H1 (cell line): ENCODE measurements around the gene AHNAK2. TPM values are rescaled to one million over a fixed set of nuclear protein-coding genes. Genes with fewer than 3 reads are reported as not detected.
"Not testable (repeated sequence)": the region's sequence is repeated elsewhere in the genome, so short reads cannot be mapped to it uniquely, and the experiment has no call there.

Experiments
- CTCF ChIA-PET: fragments of 300-600 bp; sonication (Branson Sonifier 250); formaldehyde crosslinking; loops from one replicate; lab custom pipeline; 2021; ENCODE audit not compliant: partially characterized antibody; lab: Charles Lee
- POLR2A ChIA-PET: fragments of 300-600 bp; sonication (Branson Sonifier 250); formaldehyde crosslinking; loops from one replicate; lab custom pipeline; 2021; ENCODE audit warnings: inconsistent platforms; ENCODE audit not compliant: partially characterized antibody; lab: Charles Lee
- DNase-seq, 2 experiments: peaks; one replicate each; pipeline versions ENCODE4 v3.0.0 to v3.0.0-alpha.2; 2010 to 2022; ENCODE audit warnings: low spot score in 2 of 2, low read depth in 1 of 2, mixed read lengths in 1 of 2
- FAIRE-seq: peaks from 2 replicates; lab custom pipeline; 2011; peaks lifted over from hg19 to GRCh38; lab: Jason Lieb, UNC
- H2AFZ ChIP-seq: 2 replicates; pipeline ENCODE4 v1.8.1; 2012; ENCODE audit warnings: low read length, inconsistent platforms
- H2AK5ac ChIP-seq: 2 replicates; pipeline ENCODE4 v1.6.1; 2013; ENCODE audit warnings: low read depth, low read length
- H2BK120ac ChIP-seq: replicated peaks from 2 replicates; pipeline ENCODE3; 2013; ENCODE audit warnings: low read depth, low read length, inconsistent platforms
- H2BK12ac ChIP-seq: 2 replicates; pipeline ENCODE4 v1.6.1; 2013; ENCODE audit warnings: low read depth, low read length
- H2BK15ac ChIP-seq: 2 replicates; pipeline ENCODE4 v1.6.1; 2013; ENCODE audit warnings: low read length
- H2BK20ac ChIP-seq: 2 replicates; pipeline ENCODE4 v1.6.1; 2013; ENCODE audit warnings: low read length
- H2BK5ac ChIP-seq: 2 replicates; pipeline ENCODE4 v1.6.1; 2013; ENCODE audit warnings: low read depth, low read length
- H3K14ac ChIP-seq: 2 replicates; pipeline ENCODE4 v1.6.1; 2013; ENCODE audit warnings: inconsistent platforms; ENCODE audit not compliant: insufficient read length
- H3K18ac ChIP-seq: 2 replicates; pipeline ENCODE4 v1.6.1; 2013; ENCODE audit warnings: low read length; ENCODE audit errors: extremely low read depth
- H3K23ac ChIP-seq: 2 replicates; pipeline ENCODE4 v1.6.1; 2013; ENCODE audit warnings: inconsistent platforms; ENCODE audit not compliant: insufficient read length
- H3K23me2 ChIP-seq: 2 replicates; pipeline ENCODE4 v1.6.1; 2013; ENCODE audit warnings: low read depth, low read length
- H3K27ac ChIP-seq: 2 replicates; pipeline ENCODE4 v1.6.1; 2011; ENCODE audit warnings: low read depth, low read length, inconsistent platforms
- H3K27me3 ChIP-seq, 4 experiments: replicated peaks in 1 of 4; 1 replicate in 1 of 4; 2 replicates in 3 of 4; pipeline versions ENCODE4 v1.6.1 to v1.8.1; 2011 to 2013; ENCODE audit warnings: low read length in 3 of 4, mild to moderate bottlenecking in 3 of 4, inconsistent platforms in 2 of 4, mixed read lengths in 2 of 4, moderate library complexity in 1 of 4; ENCODE audit not compliant: control insufficient read depth in 3 of 4, insufficient read depth in 3 of 4; ENCODE audit errors: extremely low read depth in 1 of 4
- H3K36me3 ChIP-seq, 4 experiments: 2 replicates each; pipeline versions ENCODE4 v1.6.1 to v1.8.1; 2011 to 2013; ENCODE audit warnings: mild to moderate bottlenecking in 4 of 4, low read length in 3 of 4, moderate library complexity in 2 of 4, control low read depth in 1 of 4, inconsistent platforms in 1 of 4; ENCODE audit not compliant: insufficient read depth in 4 of 4, control insufficient read depth in 2 of 4
- H3K4ac ChIP-seq: replicated peaks from 2 replicates; pipeline ENCODE3; 2013; ENCODE audit warnings: low read length, low read depth, mixed read lengths, inconsistent platforms; ENCODE audit not compliant: insufficient read length
- H3K4me1 ChIP-seq, 4 experiments: replicated peaks in 1 of 4; 1 replicate in 1 of 4; 2 replicates in 3 of 4; pipeline versions ENCODE4 v1.6.1 to v1.8.1; 2011 to 2013; ENCODE audit warnings: low read length in 3 of 4, inconsistent platforms in 2 of 4, mixed read lengths in 1 of 4; ENCODE audit not compliant: insufficient read depth in 4 of 4, control insufficient read depth in 3 of 4
- H3K4me2 ChIP-seq, 2 experiments: 2 replicates each; pipeline versions ENCODE4 v1.6.1 to v1.8.1; 2011 to 2013; ENCODE audit warnings: low read depth in 2 of 2, low read length in 2 of 2, control low read depth in 1 of 2, inconsistent platforms in 1 of 2, mild to moderate bottlenecking in 1 of 2; ENCODE audit not compliant: insufficient read depth in 1 of 2
- H3K4me3 ChIP-seq, 4 experiments: fragments of 200-600, 300-600 bp in 1 of 4; sonication (generic), shearing (Covaris generic), sonication (Bioruptor Twin) in 1 of 4; 2 replicates each; pipeline versions ENCODE4 v1.5.1 to v1.8.1; 2011 to 2016; ENCODE audit warnings: low read length in 4 of 4, low read depth in 3 of 4, control low read depth in 2 of 4, inconsistent platforms in 2 of 4, mild to moderate bottlenecking in 2 of 4, mixed read lengths in 1 of 4, moderate library complexity in 1 of 4; ENCODE audit not compliant: insufficient read depth in 2 of 4; ENCODE audit errors: extremely low read depth in 1 of 4
- H3K56ac ChIP-seq: replicated peaks from 2 replicates; pipeline ENCODE3; 2013; ENCODE audit warnings: low read depth, mild to moderate bottlenecking, mixed read lengths, low read length, inconsistent platforms; ENCODE audit not compliant: insufficient read length
- H3K79me1 ChIP-seq: 2 replicates; pipeline ENCODE4 v1.6.1; 2013; ENCODE audit warnings: low read depth, low read length, control low read depth
- H3K79me2 ChIP-seq, 2 experiments: 2 replicates each; pipeline versions ENCODE4 v1.6.1 to v1.8.1; 2012 to 2013; ENCODE audit warnings: low read length in 2 of 2, mild to moderate bottlenecking in 2 of 2, inconsistent platforms in 1 of 2; ENCODE audit not compliant: insufficient read depth in 2 of 2, control insufficient read depth in 1 of 2
- H3K9ac ChIP-seq, 4 experiments: replicated peaks in 1 of 4; 1 replicate in 1 of 4; 2 replicates in 3 of 4; pipeline versions ENCODE4 v1.6.1 to v1.8.1; 2011 to 2013; ENCODE audit warnings: low read depth in 3 of 4, low read length in 3 of 4, control low read depth in 2 of 4, mild to moderate bottlenecking in 2 of 4, moderate library complexity in 2 of 4, inconsistent platforms in 1 of 4; ENCODE audit errors: extremely low read depth in 1 of 4
- H3K9me3 ChIP-seq, 2 experiments: 2 replicates each; pipeline versions ENCODE4 v1.6.1 to v1.8.1; 2012 to 2013; ENCODE audit warnings: mild to moderate bottlenecking in 2 of 2, moderate library complexity in 2 of 2, control low read depth in 1 of 2, inconsistent platforms in 1 of 2, low read depth in 1 of 2, low read length in 1 of 2, mixed read lengths in 1 of 2; ENCODE audit not compliant: insufficient read depth in 2 of 2
- H4K20me1 ChIP-seq, 2 experiments: replicated peaks in 1 of 2; 2 replicates each; pipeline versions ENCODE3 to v1.8.1; 2011 to 2013; ENCODE audit warnings: inconsistent platforms in 2 of 2, low read length in 2 of 2, mild to moderate bottlenecking in 1 of 2; ENCODE audit not compliant: insufficient read depth in 2 of 2, control insufficient read depth in 1 of 2
- H4K5ac ChIP-seq: 2 replicates; pipeline ENCODE4 v1.6.1; 2013; ENCODE audit warnings: low read length, low read depth, mixed read lengths, inconsistent platforms; ENCODE audit not compliant: insufficient read length
- H4K8ac ChIP-seq: 2 replicates; pipeline ENCODE4 v1.8.0; 2013; ENCODE audit warnings: mild to moderate bottlenecking, moderate library complexity, low read length, inconsistent platforms; ENCODE audit not compliant: insufficient read depth; ENCODE audit errors: extremely low read depth
- H4K91ac ChIP-seq: replicated peaks from 2 replicates; pipeline ENCODE3; 2013; ENCODE audit warnings: low read length, mixed read lengths, inconsistent platforms; ENCODE audit not compliant: insufficient read length
- WGBS, 2 experiments: shearing (Covaris generic) in 1 of 2; methylation state at CpG; one replicate each; pipeline versions ENCODE4 v1.1.6 to v1.1.7; 2013 to 2015; ENCODE audit warnings: low lambda C conversion rate in 2 of 2, mixed read lengths in 2 of 2, inconsistent platforms in 1 of 2, low coverage in 1 of 2, missing lambda C conversion rate in 1 of 2; ENCODE audit not compliant: insufficient replicate concordance in 2 of 2, insufficient coverage in 1 of 2, insufficient read length in 1 of 2; ENCODE audit errors: extremely low coverage in 1 of 2, missing lambda C conversion rate in 1 of 2; 5-methylcytosine and 5-hydroxymethylcytosine counted together
- polyA plus RNA-seq, 7 experiments: library from polyadenylated mRNA; depleted of rRNA in 3 of 7; stranded (reverse) in 5 of 7; unstranded in 2 of 7; fragments of >200 nt in 5 of 7; fragments of 200-250 nt in 2 of 7; gene quantifications; 1 replicate in 5 of 7; 2 replicates in 1 of 7; 4 replicates in 1 of 7; pipeline versions ENCODE4 v1.2.1 to v1.2.3, GENCODE V29; 2011 to 2013; ENCODE audit warnings: missing spikeins in 2 of 7, mixed read lengths in 2 of 7
- total RNA-seq: library from RNA; stranded (reverse); fragmentation: NEBNext Ultra II Directional; extraction: Animal tissue kit (Norgen Biotek cat#: 25700); gene quantifications from 2 replicates; pipeline ENCODE4 v1.2.1, GENCODE V29; 2021

The AHNAK2 gene
- total and polyA plus RNA-seq, 2 of the 8 experiments (the other 6 are each of a cell fraction or from before 2014, with no cell fraction given) = 0.95 to 2.0 TPM

DNA sequence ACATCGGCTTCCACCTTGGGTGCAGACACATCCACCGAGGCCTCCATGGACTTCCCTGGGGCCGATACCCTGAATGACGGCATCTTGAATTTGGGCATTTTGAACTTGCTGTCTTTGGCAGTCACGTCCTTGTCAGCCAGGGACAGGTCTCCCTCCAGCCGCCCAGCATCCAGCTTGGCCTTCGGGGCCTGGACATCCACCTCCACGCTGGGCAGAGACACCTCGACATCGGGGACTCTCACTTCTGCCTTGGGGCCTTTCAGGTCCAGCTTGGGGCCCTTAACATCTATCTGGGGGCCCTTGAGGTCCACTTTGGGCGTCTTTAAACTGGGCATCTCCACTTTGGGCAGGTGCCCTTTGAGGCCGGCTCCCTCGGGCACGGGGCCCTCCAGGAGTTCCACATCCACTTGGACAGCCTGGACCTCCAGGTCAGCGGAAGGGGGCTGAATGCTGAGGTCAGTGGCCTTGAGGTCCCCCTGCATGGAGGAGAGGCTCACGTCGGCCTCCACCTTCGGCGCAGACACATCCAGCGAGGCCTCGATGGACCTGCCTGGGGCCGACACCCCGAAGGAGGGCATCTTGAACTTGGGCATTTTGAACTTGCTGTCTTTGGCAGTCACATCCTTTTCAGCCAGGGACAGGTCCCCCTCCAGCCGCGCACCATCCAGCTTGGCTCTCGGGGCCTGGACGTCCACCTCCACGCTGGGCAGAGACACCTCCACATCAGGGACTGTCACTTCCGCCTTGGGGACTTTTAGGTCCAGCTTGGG, 33.6 kb downstream of the AHNAK2 start:
- H2BK15ac ChIP-seq, H3K56ac ChIP-seq, H3K23me2 ChIP-seq, H2BK12ac ChIP-seq, H2BK20ac ChIP-seq, H3K27me3 ChIP-seq, H3K27ac ChIP-seq, H2BK120ac ChIP-seq, H2BK5ac ChIP-seq, H3K14ac ChIP-seq, H3K79me1 ChIP-seq, POLR2A ChIA-PET, H3K4ac ChIP-seq, H4K20me1 ChIP-seq, H4K5ac ChIP-seq, H3K9ac ChIP-seq, H2AFZ ChIP-seq, DNase-seq, H3K36me3 ChIP-seq, FAIRE-seq, H4K91ac ChIP-seq, H3K4me1 ChIP-seq, H4K8ac ChIP-seq, H3K79me2 ChIP-seq, H3K18ac ChIP-seq, H3K4me2 ChIP-seq, H3K23ac ChIP-seq, H2AK5ac ChIP-seq, H3K4me3 ChIP-seq: not testable (repeated sequence)
- WGBS, 2 experiments = 86% methylated on average over 27 of the region's 29 CpGs; no CpG with 5 or more reads in 1 of the 2 experiments
- CTCF ChIA-PET = interaction anchor here (0.5 to 0.6 kb wide), 2 partner anchors 76 to 88 kb away, joined by 3 read pairs; no protein-coding TSS in a partner anchor
- H3K9me3 ChIP-seq = peaks cover 0 to 65% of the 10 kb centered on the region in 2 experiments; a peak in 1 of 4 replicates

- H3K9ac ChIP-seq, H3K27ac ChIP-seq, H3K79me1 ChIP-seq, H2BK15ac ChIP-seq, H4K91ac ChIP-seq, H3K4me1 ChIP-seq, H2BK120ac ChIP-seq, H3K4me2 ChIP-seq, H3K18ac ChIP-seq, H3K23me2 ChIP-seq, H3K79me2 ChIP-seq, H2BK20ac ChIP-seq, FAIRE-seq, H4K20me1 ChIP-seq, H4K8ac ChIP-seq, H2BK12ac ChIP-seq, H3K4me3 ChIP-seq, H2AFZ ChIP-seq, POLR2A ChIA-PET, H3K23ac ChIP-seq, H3K4ac ChIP-seq, H3K14ac ChIP-seq, H3K56ac ChIP-seq, H2BK5ac ChIP-seq, H2AK5ac ChIP-seq, DNase-seq, H3K36me3 ChIP-seq, H4K5ac ChIP-seq: not testable (repeated sequence)
- WGBS, 2 experiments = 57% methylated on average over 5 of the region's 6 CpGs; no CpG with 5 or more reads in 1 of the 2 experiments
- H3K27me3 ChIP-seq = peaks cover 0 to 14% (median 5%) of the 10 kb centered on the region in 4 experiments; a peak in 6 of 7 replicates
- CTCF ChIA-PET = interaction anchor here (0.5 kb wide), 1 partner anchor 75 kb away, joined by 3 read pairs; no protein-coding TSS in a partner anchor
- peaks cover 0 to 60% of the 10 kb centered on the region in 2 experiments; a peak in 1 of 4 replicates for H3K9me3 ChIP-seq
Observed at GRCh38 chr14:104944016-104944308, 34.2 kb downstream of the AHNAK2 start.
